Progenitor cell of endocrine pancreas (in vitro differentiated cells): ENCODE data around the gene PPP3R1. TPM values are rescaled to one million over a fixed set of nuclear protein-coding genes. Genes with fewer than 3 reads are reported as not detected.

ENCODE experiments used
- DNase-seq: peaks from one replicate; pipeline ENCODE4 v3.0.0; 2021; ENCODE audit warnings: low spot score; ENCODE audit not compliant: unreplicated experiment
- H3K27ac Mint-ChIP-seq: 2 replicates; pipeline ENCODE4 v1.8.0; 2021; ENCODE audit warnings: mild to moderate bottlenecking, moderate library complexity, mixed read lengths
- H3K27me3 Mint-ChIP-seq: 2 replicates; pipeline ENCODE4 v1.8.0; 2021; ENCODE audit warnings: mixed read lengths
- H3K36me3 Mint-ChIP-seq: 2 replicates; pipeline ENCODE4 v1.8.0; 2022; ENCODE audit warnings: mixed read lengths; ENCODE audit not compliant: insufficient read depth
- H3K4me1 Mint-ChIP-seq: 2 replicates; pipeline ENCODE4 v1.8.0; 2021; ENCODE audit warnings: low read depth, mixed read lengths
- H3K4me3 Mint-ChIP-seq: 2 replicates; pipeline ENCODE4 v1.8.0; 2021; ENCODE audit warnings: low read depth, mild to moderate bottlenecking, moderate library complexity, mixed read lengths
- H3K9me3 Mint-ChIP-seq: 2 replicates; pipeline ENCODE4 v1.8.0; 2021; ENCODE audit warnings: low read depth, mixed read lengths
- total RNA-seq: library from RNA; stranded (reverse); gene quantifications from 2 replicates; pipeline ENCODE4 v1.2.1, GENCODE V29; 2021
- TF ChIP-seq, protein P1 (sequence below): fragments of 200-600 bp; sonication (generic); IDR thresholded peaks from one replicate; pipeline ENCODE4 v1.5.0; 2021; ENCODE audit warnings: antibody characterized with exemption, mild to moderate bottlenecking; ENCODE audit not compliant: unreplicated experiment

Gene PPP3R1
- total RNA-seq, 1 donor from 2014 or later, result 48.5 TPM

DNA sequence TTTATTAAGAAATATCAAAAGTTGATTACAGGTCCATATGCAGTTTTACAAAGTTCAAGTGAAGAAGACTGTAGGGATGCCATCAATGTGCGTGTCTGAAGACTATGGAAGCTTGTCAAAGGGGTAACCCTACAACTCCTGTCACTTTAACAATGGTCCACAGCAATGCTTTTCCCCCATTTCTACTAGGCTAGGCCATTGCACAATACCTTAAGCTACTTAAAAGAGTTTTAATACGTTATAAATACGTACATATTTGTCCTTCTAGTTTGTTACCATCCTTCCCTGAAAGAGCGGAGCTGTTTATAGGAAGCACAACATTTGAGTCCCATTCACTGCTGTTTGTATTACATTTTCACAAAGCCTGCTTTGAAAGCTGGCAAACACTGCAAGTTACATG is 40.7 kb upstream of the PPP3R1 start:
- Mint-ChIP-seq H3K36me3 (no peaks in the 10 kb centered on the region), H3K4me3 (no peak overlapping the region), H3K4me1 (peaks cover 1% of the 10 kb centered on the region), H3K27ac (no peak overlapping the region), H3K27me3 (peaks cover 20% of the 10 kb centered on the region), H3K9me3 (no peaks in the 10 kb centered on the region)
- TF ChIP-seq, protein P1, sequence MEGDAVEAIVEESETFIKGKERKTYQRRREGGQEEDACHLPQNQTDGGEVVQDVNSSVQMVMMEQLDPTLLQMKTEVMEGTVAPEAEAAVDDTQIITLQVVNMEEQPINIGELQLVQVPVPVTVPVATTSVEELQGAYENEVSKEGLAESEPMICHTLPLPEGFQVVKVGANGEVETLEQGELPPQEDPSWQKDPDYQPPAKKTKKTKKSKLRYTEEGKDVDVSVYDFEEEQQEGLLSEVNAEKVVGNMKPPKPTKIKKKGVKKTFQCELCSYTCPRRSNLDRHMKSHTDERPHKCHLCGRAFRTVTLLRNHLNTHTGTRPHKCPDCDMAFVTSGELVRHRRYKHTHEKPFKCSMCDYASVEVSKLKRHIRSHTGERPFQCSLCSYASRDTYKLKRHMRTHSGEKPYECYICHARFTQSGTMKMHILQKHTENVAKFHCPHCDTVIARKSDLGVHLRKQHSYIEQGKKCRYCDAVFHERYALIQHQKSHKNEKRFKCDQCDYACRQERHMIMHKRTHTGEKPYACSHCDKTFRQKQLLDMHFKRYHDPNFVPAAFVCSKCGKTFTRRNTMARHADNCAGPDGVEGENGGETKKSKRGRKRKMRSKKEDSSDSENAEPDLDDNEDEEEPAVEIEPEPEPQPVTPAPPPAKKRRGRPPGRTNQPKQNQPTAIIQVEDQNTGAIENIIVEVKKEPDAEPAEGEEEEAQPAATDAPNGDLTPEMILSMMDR, result no peak
- DNase-seq, result no peak

DNA sequence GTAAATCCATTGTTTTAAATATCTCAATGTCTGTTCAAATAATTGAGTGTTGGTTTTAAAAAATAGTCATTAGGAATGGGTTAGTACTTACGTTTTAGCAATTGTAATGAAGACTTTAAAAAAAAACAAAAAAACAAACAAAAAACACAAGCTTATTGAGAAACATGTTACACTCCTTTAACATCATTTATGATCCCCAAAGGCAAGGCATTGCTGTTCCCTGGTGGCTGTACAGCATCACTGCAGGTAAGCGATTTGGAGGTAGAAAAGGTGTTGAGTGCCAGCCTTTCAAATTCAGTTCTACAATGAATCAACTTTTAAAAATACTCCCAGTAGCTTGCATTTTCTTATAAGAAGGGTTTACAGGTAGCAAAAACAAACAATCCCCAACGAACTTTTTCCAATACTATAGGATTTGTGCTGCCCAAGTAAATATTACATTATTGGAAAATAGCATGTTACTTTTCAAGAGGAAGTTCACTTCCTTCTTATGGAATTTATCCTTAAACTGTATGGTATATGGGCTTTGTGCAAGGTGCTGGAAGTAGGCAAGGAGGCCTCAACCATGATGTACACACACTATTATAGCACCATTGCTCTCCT is 39.9 kb upstream of the PPP3R1 start:
- no peak overlapping the region for H3K4me3 Mint-ChIP-seq
- peaks cover 3% of the 10 kb centered on the region for H3K4me1 Mint-ChIP-seq
- DNase-seq, result no peak
- H3K36me3 Mint-ChIP-seq, result no peaks in the 10 kb centered on the region
- peaks cover 21% of the 10 kb centered on the region for H3K27me3 Mint-ChIP-seq
- TF ChIP-seq, protein P1, result peak; percentile 77
- no peak overlapping the region for H3K27ac Mint-ChIP-seq
- H3K9me3 Mint-ChIP-seq, result no peaks in the 10 kb centered on the region

DNA sequence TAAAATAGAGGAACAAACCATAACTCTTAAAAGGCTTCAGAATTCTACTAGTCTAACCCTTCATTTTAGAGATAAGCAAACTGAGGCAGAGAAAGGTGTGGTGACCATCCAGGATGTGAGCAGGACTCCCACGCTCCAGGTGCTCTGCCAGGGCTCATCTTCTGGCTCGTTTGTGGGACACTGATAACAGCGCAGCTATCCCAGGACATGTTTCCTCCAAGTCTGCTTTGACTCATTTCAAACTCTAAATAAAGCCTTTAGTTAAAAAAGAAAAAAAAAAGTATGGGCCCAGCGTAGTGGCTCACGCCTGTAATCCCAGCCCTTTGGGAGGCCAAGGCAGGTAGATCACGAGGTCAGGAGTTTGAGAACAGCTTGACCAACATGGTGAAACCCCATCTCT is 39.0 kb upstream of the PPP3R1 start:
- Mint-ChIP-seq H3K9me3 (no peaks in the 10 kb centered on the region), H3K27ac (no peak overlapping the region), H3K27me3 (peaks cover 21% of the 10 kb centered on the region), H3K36me3 (no peaks in the 10 kb centered on the region), H3K4me1 (peaks cover 3% of the 10 kb centered on the region), H3K4me3 (no peak overlapping the region)
- TF ChIP-seq, protein P1, result no peak
- DNase-seq, result no peak

DNA sequence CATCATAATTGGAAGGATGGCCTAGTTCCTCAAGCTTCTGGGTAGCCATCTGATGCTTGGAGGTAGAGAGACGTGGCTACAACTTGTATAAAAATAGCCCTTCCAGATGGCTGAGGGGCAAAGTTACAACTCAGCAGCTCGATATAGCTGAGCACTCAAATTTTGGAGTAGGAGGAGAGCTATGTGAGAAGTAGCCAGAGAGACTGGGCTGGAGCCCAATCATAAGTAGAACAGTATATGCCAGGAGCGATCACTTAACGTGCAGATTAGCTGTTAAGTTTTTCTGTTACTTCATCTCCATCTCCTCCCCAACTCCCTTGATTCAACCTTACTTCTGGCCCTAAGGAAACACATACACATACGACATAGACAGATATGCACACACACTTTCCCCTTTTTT is 38.6 kb upstream of the PPP3R1 start:
- H3K4me3 Mint-ChIP-seq, result no peak overlapping the region
- peaks cover 3% of the 10 kb centered on the region for H3K4me1 Mint-ChIP-seq
- no peak for DNase-seq
- H3K36me3 Mint-ChIP-seq, result no peaks in the 10 kb centered on the region
- no peaks in the 10 kb centered on the region for H3K9me3 Mint-ChIP-seq
- no peak overlapping the region for H3K27ac Mint-ChIP-seq
- peaks cover 24% of the 10 kb centered on the region for H3K27me3 Mint-ChIP-seq
- TF ChIP-seq, protein P1, result no peak

DNA sequence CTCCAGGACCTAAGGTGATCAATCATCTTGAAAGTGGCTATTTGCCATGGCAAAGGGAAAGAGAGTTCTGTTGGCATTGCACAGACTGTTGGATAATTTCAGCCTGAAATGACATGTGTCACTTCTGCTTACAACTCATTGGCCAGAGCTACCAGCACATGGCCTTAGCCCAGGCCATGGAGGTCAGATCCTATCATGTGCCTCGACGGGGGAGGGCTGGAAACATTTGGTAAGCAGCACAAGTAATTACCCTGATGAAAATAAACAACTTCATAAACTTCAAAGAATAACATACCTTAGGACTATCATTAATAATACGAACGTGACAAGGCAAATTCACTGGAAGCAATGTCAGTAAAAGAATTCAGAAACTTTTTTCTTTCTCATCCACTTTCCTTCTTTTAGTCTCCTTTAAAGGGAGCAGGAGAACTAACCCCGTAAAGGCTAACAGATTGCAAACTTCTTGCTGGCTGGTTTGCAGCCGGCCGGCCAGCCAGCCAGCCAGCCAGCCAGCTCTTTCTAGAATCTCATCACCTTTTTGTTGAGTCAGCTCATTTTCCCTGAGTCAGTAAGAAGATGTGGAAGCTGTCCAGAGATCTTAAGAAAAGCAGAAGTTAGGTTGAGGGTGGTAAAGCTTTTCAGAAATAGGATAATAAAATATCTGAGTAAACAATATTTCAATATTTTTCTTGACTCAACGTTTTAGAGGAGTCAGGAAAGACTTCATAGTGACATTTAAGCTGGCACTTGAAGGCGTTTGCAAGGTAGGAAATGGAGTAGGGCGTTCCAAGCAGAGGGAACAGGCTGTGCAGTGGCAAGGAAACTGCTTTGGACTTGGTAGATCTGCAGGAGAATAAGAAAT is 35.5 kb upstream of the PPP3R1 start:
- TF ChIP-seq, protein P1, result no peak
- no peak overlapping the region for H3K4me3 Mint-ChIP-seq

More for the DNA sequence above, 35.5 kb upstream of the PPP3R1 start:
- Mint-ChIP-seq H3K4me1 (peaks cover 3% of the 10 kb centered on the region), H3K27ac (no peak overlapping the region), H3K36me3 (no peaks in the 10 kb centered on the region), H3K27me3 (peaks cover 32% of the 10 kb centered on the region), H3K9me3 (no peaks in the 10 kb centered on the region)
- DNase-seq, result no peak
